WTC11 (cell line): ENCODE results near the gene ANKFN1. TPM values are rescaled to one million over a fixed set of nuclear protein-coding genes. Genes with fewer than 3 reads are reported as not detected.
A peak's percentile ranks its signal among the peaks of the same experiment; 100 is the strongest.

Source experiments
- ATAC-seq: fragments of 200-7000 bp; cut with Tn5 transposase; 2 replicates; pipeline ENCODE4 v1.10.0; 2021; ENCODE audit warnings: mild to moderate bottlenecking, moderate library complexity
- CTCF ChIA-PET: fragments of 300-600 bp; sonication (Branson Sonifier 250); formaldehyde crosslinking; loops from one replicate; lab custom pipeline; 2021; ENCODE audit warnings: antibody characterized with exemption; lab: Charles Lee
- POLR2A ChIA-PET: fragments of 350-600 bp; sonication (Branson Sonifier 250); formaldehyde crosslinking; loops from one replicate; lab custom pipeline; 2021; ENCODE audit warnings: antibody characterized with exemption; lab: Charles Lee
- DNase-seq: peaks from one replicate; pipeline ENCODE4 v3.0.0; 2021; ENCODE audit warnings: low spot score
- H3K27ac Mint-ChIP-seq: 2 replicates; pipeline ENCODE4 v1.8.0; 2021; ENCODE audit warnings: mixed read lengths
- H3K27me3 Mint-ChIP-seq: 2 replicates; pipeline ENCODE4 v1.8.0; 2021; ENCODE audit warnings: low read depth, mild to moderate bottlenecking, moderate library complexity, mixed read lengths
- H3K36me3 Mint-ChIP-seq: 2 replicates; pipeline ENCODE4 v1.8.0; 2021; ENCODE audit warnings: mixed read lengths
- H3K4me1 Mint-ChIP-seq: 2 replicates; pipeline ENCODE4 v1.8.0; 2022; ENCODE audit warnings: mixed read lengths
- H3K4me3 Mint-ChIP-seq: 2 replicates; pipeline ENCODE4 v1.8.0; 2021; ENCODE audit warnings: mild to moderate bottlenecking, moderate library complexity, mixed read lengths
- H3K9me3 Mint-ChIP-seq: 2 replicates; pipeline ENCODE4 v1.8.0; 2021; ENCODE audit warnings: mixed read lengths
- ATF1 ChIP-seq: sonication (generic); formaldehyde crosslinking; IDR thresholded peaks from 2 replicates; pipeline ENCODE4 v1.8.1; 2023; ENCODE audit warnings: mild to moderate bottlenecking, moderate library complexity, missing genetic modification reagents
- ATF6 ChIP-seq: sonication (generic); formaldehyde crosslinking; IDR thresholded peaks from 2 replicates; pipeline ENCODE4 v1.8.1; 2023; ENCODE audit warnings: mild to moderate bottlenecking, missing genetic modification reagents
- CBFB ChIP-seq: sonication (generic); formaldehyde crosslinking; IDR thresholded peaks from 2 replicates; pipeline ENCODE4 v1.8.1; 2022; ENCODE audit warnings: mild to moderate bottlenecking, low read depth, missing genetic modification reagents
- E2F1 ChIP-seq: sonication (generic); formaldehyde crosslinking; IDR thresholded peaks from 2 replicates; pipeline ENCODE4 v1.8.0; 2022; ENCODE audit warnings: mild to moderate bottlenecking, missing genetic modification reagents
- E2F4 ChIP-seq: sonication (generic); formaldehyde crosslinking; IDR thresholded peaks from 2 replicates; pipeline ENCODE4 v1.8.1; 2022; ENCODE audit warnings: low read depth, mild to moderate bottlenecking, moderate library complexity, missing genetic modification reagents, borderline replicate concordance
- E2F5 ChIP-seq: sonication (generic); formaldehyde crosslinking; IDR thresholded peaks from 2 replicates; pipeline ENCODE4 v1.8.1; 2022; ENCODE audit warnings: mild to moderate bottlenecking, moderate library complexity, missing genetic modification reagents
- ETV6 ChIP-seq: sonication (generic); formaldehyde crosslinking; IDR thresholded peaks from 2 replicates; pipeline ENCODE4 v1.8.1; 2022; ENCODE audit warnings: mild to moderate bottlenecking, missing genetic modification reagents
- MYBL2 ChIP-seq: sonication (generic); formaldehyde crosslinking; IDR thresholded peaks from 2 replicates; pipeline ENCODE4 v1.8.1; 2023; ENCODE audit warnings: mild to moderate bottlenecking, moderate library complexity, missing genetic modification reagents
- PREB ChIP-seq: sonication (generic); formaldehyde crosslinking; IDR thresholded peaks from 2 replicates; pipeline ENCODE4 v1.8.1; 2022; ENCODE audit warnings: mild to moderate bottlenecking, missing genetic modification reagents, moderate library complexity, borderline replicate concordance
- RORB ChIP-seq: fragments of 250-450 bp; sonication (Bioruptor Pico); IDR thresholded peaks from 2 replicates; pipeline ENCODE4 v1.9.0; 2021; ENCODE audit warnings: mild to moderate bottlenecking
- SMAD4 ChIP-seq: sonication (generic); formaldehyde crosslinking; IDR thresholded peaks from 2 replicates; pipeline ENCODE4 v1.8.0; 2022; ENCODE audit warnings: mild to moderate bottlenecking, missing genetic modification reagents
- SP1 ChIP-seq: sonication (generic); formaldehyde crosslinking; conservative IDR thresholded peaks from 2 replicates; pipeline ENCODE4 v1.8.1; 2022; ENCODE audit warnings: missing genetic modification reagents
- USF1 ChIP-seq: sonication (generic); formaldehyde crosslinking; IDR thresholded peaks from 2 replicates; pipeline ENCODE4 v1.8.0; 2022; ENCODE audit warnings: mild to moderate bottlenecking, missing genetic modification reagents
- ZNF121 ChIP-seq: sonication (generic); formaldehyde crosslinking; IDR thresholded peaks from 2 replicates; pipeline ENCODE4 v1.8.0; 2023; ENCODE audit warnings: missing genetic modification reagents
- ZNF138 ChIP-seq: sonication (generic); formaldehyde crosslinking; conservative IDR thresholded peaks from 2 replicates; pipeline ENCODE4 v1.8.1; 2022; ENCODE audit warnings: mild to moderate bottlenecking, moderate library complexity, missing genetic modification reagents
- ZNF263 ChIP-seq: sonication (generic); formaldehyde crosslinking; IDR thresholded peaks from 2 replicates; pipeline ENCODE4 v1.8.1; 2022; ENCODE audit warnings: low read depth, mild to moderate bottlenecking, moderate library complexity, missing genetic modification reagents
- ZNF396 ChIP-seq: fragments of 250-450 bp; sonication (Bioruptor Pico); IDR thresholded peaks from 2 replicates; pipeline ENCODE4 v1.8.0; 2021; ENCODE audit warnings: mild to moderate bottlenecking, moderate library complexity, borderline replicate concordance
- ZNF416 ChIP-seq: fragments of 250-450 bp; sonication (Bioruptor Pico); IDR thresholded peaks from 2 replicates; pipeline ENCODE4 v1.9.0; 2021; ENCODE audit warnings: mild to moderate bottlenecking, inconsistent platforms
- ZNF423 ChIP-seq: fragments of 250-450 bp; sonication (Bioruptor Pico); IDR thresholded peaks from 2 replicates; pipeline ENCODE4 v2.1.2; 2022; ENCODE audit warnings: mild to moderate bottlenecking, moderate library complexity
- ZNF425 ChIP-seq: fragments of 250-450 bp; sonication (Bioruptor Pico); conservative IDR thresholded peaks from 2 replicates; pipeline ENCODE4 v1.9.0; 2021; ENCODE audit warnings: mild to moderate bottlenecking
- total RNA-seq: library from RNA; stranded (reverse); gene quantifications from 3 replicates; pipeline ENCODE4 v1.2.3, GENCODE V29; 2021

ANKFN1 gene
- total RNA-seq, 1 experiment from 2014 or later = 0.24 TPM

GRCh38 chr17:56505154-56505756 lies 352.0 kb downstream of the ANKFN1 start (continued):
- TF ChIP-seq ATF1 (no peak), ZNF263 (CRISPR knock-in tag) (no peak), ZNF138 (no peak), USF1 (CRISPR knock-in tag) (no peak), ZNF416 (CRISPR knock-in tag) (no peak), E2F1 (CRISPR knock-in tag) (no peak)

GRCh38 chr17:56506349-56506748 lies 353.1 kb downstream of the ANKFN1 start:
- Mint-ChIP-seq H3K9me3 (no peaks in the 10 kb centered on the region), H3K27ac (no peak overlapping the region), H3K27me3 (no peaks in the 10 kb centered on the region), H3K4me3 (no peak overlapping the region), H3K36me3 (no peaks in the 10 kb centered on the region), H3K4me1 (no peaks in the 10 kb centered on the region)
- ChIA-PET POLR2A (no interaction called here), CTCF (interaction anchor here (0.6 to 4.5 kb wide), 7 partner anchors 78 to 274 kb away, joined by 3 to 23 read pairs (median 3); no protein-coding TSS in a partner anchor)
- TF ChIP-seq E2F4 (CRISPR knock-in tag) (no peak), ZNF423 (CRISPR knock-in tag) (no peak), MYBL2 (CRISPR knock-in tag) (no peak), SP1 (no peak), ATF6 (CRISPR knock-in tag) (no peak)
- no peak for ATAC-seq
- DNase-seq = no peak

- no peak for TF ChIP-seq RORB (CRISPR knock-in tag)
- Mint-ChIP-seq H3K27me3 (no peaks in the 10 kb centered on the region), H3K4me3 (no peak overlapping the region), H3K27ac (no peak overlapping the region), H3K4me1 (no peaks in the 10 kb centered on the region), H3K36me3 (no peaks in the 10 kb centered on the region), H3K9me3 (no peaks in the 10 kb centered on the region)
- CTCF ChIA-PET = interaction anchor here (3.7 kb wide), 1 partner anchor 12 kb away, joined by 24 read pairs; no protein-coding TSS in a partner anchor
- ATAC-seq (peak; percentile 51), DNase-seq (no peak)
- POLR2A ChIA-PET = no interaction called here
Observed at GRCh38 chr17:56510554-56511342, 357.5 kb downstream of the ANKFN1 start.

- Mint-ChIP-seq H3K36me3 (no peaks in the 10 kb centered on the region), H3K27me3 (no peaks in the 10 kb centered on the region), H3K9me3 (no peaks in the 10 kb centered on the region), H3K4me1 (no peaks in the 10 kb centered on the region), H3K4me3 (no peak overlapping the region), H3K27ac (no peak overlapping the region)
- ChIA-PET CTCF (interaction anchor here (0.8 to 2.2 kb wide), 2 partner anchors 14 to 64 kb away, joined by 3 to 7 read pairs; no protein-coding TSS in a partner anchor), POLR2A (no interaction called here)
- no peak for ATAC-seq
- no peak for DNase-seq
- no peak for TF ChIP-seq CBFB (CRISPR knock-in tag)
- TF ChIP-seq E2F5 = no peak
- no peak for TF ChIP-seq ZNF121 (CRISPR knock-in tag)
- no peak for TF ChIP-seq ATF1
- no peak for TF ChIP-seq ZNF425
- TF ChIP-seq SMAD4 (CRISPR knock-in tag) = no peak
- TF ChIP-seq PREB (CRISPR knock-in tag) = no peak
- TF ChIP-seq ETV6 = no peak
- TF ChIP-seq ZNF396 (CRISPR knock-in tag) = no peak
Observed at GRCh38 chr17:56514264-56514663, 361.0 kb downstream of the ANKFN1 start.
